GM23248 (cell line): ENCODE data around the gene UCP1.

Experiments used
- EZH2 ChIP-seq: fragments of 200-600 bp; sonication (generic); IDR thresholded peaks from 2 replicates; pipeline ENCODE4 v1.6.1; 2018; ENCODE audit warnings: antibody characterized with exemption, mild to moderate bottlenecking; ENCODE audit not compliant: insufficient read depth, poor library complexity, severe bottlenecking
- EZH2phosphoT487 ChIP-seq: fragments of 200-600 bp; sonication (generic); IDR thresholded peaks from 2 replicates; pipeline ENCODE4 v1.6.1; 2018; ENCODE audit warnings: antibody characterized with exemption, moderate library complexity, mild to moderate bottlenecking, low read depth; ENCODE audit not compliant: insufficient read depth

- TF ChIP-seq EZH2, result no peak
- no peak for TF ChIP-seq EZH2phosphoT487
Measured at GRCh38 chr4:140595065-140595464, 26.3 kb upstream of the UCP1 start.
